A549 (cell line): ENCODE results near the gene MCM8. TPM values are rescaled to one million over a fixed set of nuclear protein-coding genes. Genes with fewer than 3 reads are reported as not detected.

ENCODE experiments used
- ATAC-seq, 2 experiments: fragments of 200-7000 bp in 1 of 2; fragments of >200 bp in 1 of 2; cut with Nextera tagmentation in 1 of 2; cut with Tn5 transposase in 1 of 2; 3 replicates each; pipeline versions ENCODE4 v1.8.0 to v1.9.1; 2018 to 2020; ENCODE audit warnings: mild to moderate bottlenecking in 1 of 2, moderate library complexity in 1 of 2
- CTCF ChIA-PET: fragments of 300-600 bp; sonication (Branson Sonifier 250); formaldehyde crosslinking; extraction: SDS; loops from one replicate; lab custom pipeline; 2021; ENCODE audit warnings: antibody characterized with exemption, inconsistent platforms; lab: Yijun Ruan, JAX
- POLR2A ChIA-PET: fragments of 350-600 bp; formaldehyde crosslinking; extraction: SDS; loops from one replicate; lab custom pipeline; 2021; ENCODE audit warnings: antibody characterized with exemption, inconsistent platforms; lab: Yijun Ruan, JAX
- DNase-seq, 2 experiments: peaks; one replicate each; pipeline versions ENCODE4 v3.0.0 to v3.0.0-alpha.2; 2011 to 2016; ENCODE audit warnings: low read depth in 1 of 2, low spot score in 1 of 2
- FAIRE-seq: peaks from 2 replicates; lab custom pipeline; 2011; peaks lifted over from hg19 to GRCh38; lab: Jason Lieb, UNC
- H3K27ac ChIP-seq, 2 experiments: fragments of >200 bp; sonication (Bioruptor Twin); formaldehyde crosslinking; 3 replicates each; pipeline ENCODE4 v1.5.1; 2016 to 2017
- H3K4me1 ChIP-seq: fragments of >200 bp; sonication (Bioruptor Twin); formaldehyde crosslinking; 3 replicates; pipeline ENCODE4 v1.6.1; 2016
- H3K4me2 ChIP-seq: fragments of >200 bp; sonication (Bioruptor Twin); formaldehyde crosslinking; 3 replicates; pipeline ENCODE4 v1.6.1; 2016
- H3K4me3 ChIP-seq: fragments of >200 bp; sonication (Bioruptor Twin); formaldehyde crosslinking; 3 replicates; pipeline ENCODE4 v1.5.1; 2016
- H3K9me3 ChIP-seq: fragments of >200 bp; sonication (Bioruptor Twin); formaldehyde crosslinking; 3 replicates; pipeline ENCODE4 v1.6.1; 2016
- CBX2 ChIP-seq: fragments of 200-600 bp; sonication (generic); IDR thresholded peaks from 2 replicates; pipeline ENCODE4 v1.6.1; 2016; ENCODE audit warnings: low read depth, mild to moderate bottlenecking, borderline replicate concordance
- CEBPB ChIP-seq, 2 experiments: fragments of >200 bp in 1 of 2; sonication (Bioruptor Twin) in 1 of 2; formaldehyde crosslinking in 1 of 2; IDR thresholded peaks; 2 replicates each; pipeline ENCODE4 v1.6.1; 2012 to 2016
- EP300 ChIP-seq, 2 experiments: fragments of >200 bp; sonication (Bioruptor Twin); formaldehyde crosslinking; IDR thresholded peaks; 2 replicates in 1 of 2; 3 replicates in 1 of 2; pipeline ENCODE4 v1.6.1; 2016 to 2017
- ESRRA ChIP-seq: fragments of 150-350 bp; IDR thresholded peaks from 2 replicates; pipeline ENCODE4 v1.6.1; 2014; ENCODE audit warnings: mild to moderate bottlenecking, low read length, borderline replicate concordance
- FOSL2 ChIP-seq, 2 experiments: fragments of 450-650 bp in 1 of 2; fragments of >200 bp in 1 of 2; sonication (Bioruptor Twin) in 1 of 2; formaldehyde crosslinking; IDR thresholded peaks; 2 replicates each; pipeline versions ENCODE4 v1.5.0 to v1.6.1; 2016 to 2020; ENCODE audit warnings: mild to moderate bottlenecking in 1 of 2, moderate library complexity in 1 of 2
- JUN ChIP-seq, 2 experiments: fragments of >200 bp; sonication (Bioruptor Twin); formaldehyde crosslinking; IDR thresholded peaks; 2 replicates in 1 of 2; 3 replicates in 1 of 2; pipeline ENCODE4 v1.6.1; 2016 to 2017
- JUNB ChIP-seq: fragments of >200 bp; sonication (Bioruptor Twin); formaldehyde crosslinking; IDR thresholded peaks from 2 replicates; pipeline ENCODE4 v1.6.1; 2016
- KDM5A ChIP-seq: fragments of 200-600 bp; sonication (generic); IDR thresholded peaks from 2 replicates; pipeline ENCODE4 v1.6.1; 2016; ENCODE audit warnings: antibody characterized with exemption, mild to moderate bottlenecking
- MAZ ChIP-seq: fragments of 150-350 bp; IDR thresholded peaks from 2 replicates; pipeline ENCODE4 v1.6.1; 2014; ENCODE audit warnings: antibody characterized with exemption, low read depth, low read length, borderline replicate concordance
- NR3C1 ChIP-seq: fragments of >200 bp; sonication (Bioruptor Twin); formaldehyde crosslinking; IDR thresholded peaks from 3 replicates; pipeline ENCODE4 v1.6.1; 2017
- POLR2AphosphoS2 ChIP-seq: conservative IDR thresholded peaks from 2 replicates; pipeline ENCODE4 v1.6.1; 2012; ENCODE audit warnings: low read length, improper control_type of control experiment, inconsistent platforms
- RARB ChIP-seq: fragments of 250-450 bp; sonication (Bioruptor Pico); IDR thresholded peaks from 2 replicates; pipeline ENCODE4 v1.8.0; 2021; ENCODE audit warnings: mild to moderate bottlenecking, moderate library complexity
- SREBF2 ChIP-seq: fragments of 450-650 bp; IDR thresholded peaks from 2 replicates; pipeline ENCODE4 v1.6.1; 2014; ENCODE audit warnings: mild to moderate bottlenecking, moderate library complexity
- ZC3H11A ChIP-seq: fragments of 450-650 bp; IDR thresholded peaks from 2 replicates; pipeline ENCODE4 v1.6.1; 2014; ENCODE audit warnings: antibody characterized with exemption, mild to moderate bottlenecking
- ZFP36 ChIP-seq: fragments of 450-650 bp; IDR thresholded peaks from 2 replicates; pipeline ENCODE4 v1.6.1; 2014; ENCODE audit warnings: borderline replicate concordance; ENCODE audit not compliant: partially characterized antibody
- ZNF302 ChIP-seq: fragments of 250-450 bp; sonication (Bioruptor Pico); IDR thresholded peaks from 2 replicates; pipeline ENCODE4 v1.9.0; 2021; ENCODE audit warnings: inconsistent platforms, mild to moderate bottlenecking, moderate library complexity
- WGBS: methylation state at CpG from one replicate; pipeline ENCODE4 v1.1.6; 2017; ENCODE audit errors: missing lambda C conversion rate; 5-methylcytosine and 5-hydroxymethylcytosine counted together
- polyA plus RNA-seq, 4 experiments: library from polyadenylated mRNA; depleted of rRNA in 3 of 4; stranded (reverse); fragments of >200 nt; fragmentation: RNase III in 1 of 4; extraction: RNeasy Plus Mini Kit Qiagen cat#74134 plus additional on column Dnase treatment in 1 of 4; gene quantifications; 2 replicates in 3 of 4; 3 replicates in 1 of 4; pipeline ENCODE4 v1.2.3, GENCODE V29; 2011 to 2017
- TF ChIP-seq, protein P1 (sequence below): IDR thresholded peaks from 2 replicates; pipeline ENCODE4 v1.6.1; 2012
- TF ChIP-seq, protein P2 (sequence below): fragments of >200 bp; sonication (Bioruptor Twin); formaldehyde crosslinking; IDR thresholded peaks from 3 replicates; pipeline ENCODE4 v1.6.1; 2016
- TF ChIP-seq, protein P3 (sequence below): fragments of >200 bp; sonication (Bioruptor Twin); formaldehyde crosslinking; IDR thresholded peaks from 2 replicates; pipeline ENCODE4 v1.6.1; 2016
- TF ChIP-seq, protein P4 (sequence below): fragments of 250-450 bp; sonication (Bioruptor Pico); IDR thresholded peaks from 2 replicates; pipeline ENCODE4 v1.5.0; 2021; ENCODE audit warnings: mild to moderate bottlenecking, moderate library complexity, borderline replicate concordance
- TF ChIP-seq, protein P5 (sequence below): IDR thresholded peaks from 2 replicates; pipeline ENCODE4 v1.6.1; 2012; ENCODE audit warnings: low read depth, borderline replicate concordance

MCM8 gene
- polyA plus RNA-seq, 2 of the 4 experiments (the other 2 are of a cell fraction): 33.9 to 36.1 TPM

DNA sequence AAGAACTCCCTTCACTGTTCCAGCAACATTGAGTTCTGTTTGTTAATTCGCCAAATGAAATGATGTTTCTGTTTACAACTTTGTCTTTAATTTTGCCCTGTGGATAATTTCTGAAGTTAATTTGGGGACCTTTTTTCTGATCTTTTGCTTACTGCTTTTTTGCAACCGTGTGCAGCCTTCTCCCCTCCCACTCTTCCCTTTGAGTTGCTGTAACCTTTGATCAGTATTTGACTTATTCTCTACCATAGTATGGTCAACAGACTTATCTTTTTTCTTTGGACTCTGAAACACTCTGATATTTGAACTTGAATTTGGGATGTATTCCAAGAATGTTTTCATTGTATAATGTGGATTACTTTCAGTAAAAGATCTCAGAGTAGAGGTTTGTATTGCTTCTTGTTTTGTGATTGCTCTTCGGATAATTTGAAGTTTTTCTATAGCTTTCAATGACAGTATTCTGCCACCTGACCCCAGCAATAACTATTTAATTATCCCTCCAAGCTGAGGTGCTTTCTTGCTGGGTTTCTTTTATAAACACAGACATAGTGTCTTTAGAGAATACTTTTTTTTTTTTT, 57.2 kb downstream of the MCM8 start:
- peak overlapping the region; percentile 92 for H3K4me2 ChIP-seq
- no peak for ATAC-seq
- 21% methylated on average over 3 of the region's 3 CpGs for WGBS
- H3K27ac ChIP-seq: peak overlapping the region; percentile 93 to 97; a peak in 3 of 6 replicates
- TF ChIP-seq, protein P1, sequence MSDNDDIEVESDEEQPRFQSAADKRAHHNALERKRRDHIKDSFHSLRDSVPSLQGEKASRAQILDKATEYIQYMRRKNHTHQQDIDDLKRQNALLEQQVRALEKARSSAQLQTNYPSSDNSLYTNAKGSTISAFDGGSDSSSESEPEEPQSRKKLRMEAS: no peak
- TF ChIP-seq POLR2AphosphoS2 (no peak), KDM5A (no peak), ZC3H11A (no peak), ESRRA (no peak)
- CTCF ChIA-PET: interaction anchor here (1.4 to 3.3 kb wide), 4 partner anchors 17 to 479 kb away, joined by 3 to 11 read pairs (median 4); no protein-coding TSS in a partner anchor
- DNase-seq: no peak
- POLR2A ChIA-PET: interaction anchor here (0.9 to 1.0 kb wide), 2 partner anchors 16 to 478 kb away, joined by 3 to 4 read pairs; no protein-coding TSS in a partner anchor
- peaks cover 27% of the 10 kb centered on the region for H3K4me1 ChIP-seq
- H3K9me3 ChIP-seq: no peaks in the 10 kb centered on the region
- peak overlapping the region; percentile 70 for H3K4me3 ChIP-seq
- FAIRE-seq: peak; percentile 13

DNA sequence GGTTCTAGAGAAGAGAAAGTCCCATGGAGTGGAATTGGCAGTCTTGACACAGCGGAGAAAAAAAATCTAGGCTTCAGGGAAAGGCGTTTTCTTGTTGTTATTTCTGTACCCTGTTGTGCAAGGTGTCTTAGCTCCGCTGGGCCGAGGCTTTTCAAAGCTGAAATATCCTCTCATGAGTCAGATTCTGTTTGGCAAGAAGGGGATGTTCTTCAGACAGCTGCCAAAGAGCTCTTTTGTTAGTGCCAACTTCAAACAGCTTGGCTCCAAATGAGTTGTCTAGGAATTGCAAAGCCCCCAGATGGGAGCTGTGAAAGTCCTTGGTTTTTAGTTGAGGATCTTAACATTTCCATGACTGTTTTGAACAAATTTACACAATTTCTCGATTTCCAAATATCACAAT, 57.8 kb downstream of the MCM8 start:
- ChIA-PET CTCF (interaction anchor here (1.2 to 3.3 kb wide), 4 partner anchors 17 to 74 kb away, joined by 3 to 11 read pairs (median 4); no protein-coding TSS in a partner anchor), POLR2A (interaction anchor here (0.7 to 1.2 kb wide), 4 partner anchors 16 to 478 kb away, joined by 3 to 4 read pairs (median 3); no protein-coding TSS in a partner anchor)
- Histone ChIP-seq H3K9me3 (no peaks in the 10 kb centered on the region), H3K27ac (peak overlapping the region in 1 of 2 experiments; percentile 8; a peak in 3 of 6 replicates), H3K4me2 (peak overlapping the region; percentile 92), H3K4me3 (peak overlapping the region; percentile 70; the same call in 2 of the 3 replicates), H3K4me1 (peaks cover 27% of the 10 kb centered on the region)
- ATAC-seq: 0 out of 6 replicates have a peak, but pooled peaks of 1 of the 2 experiments have one; percentile 36
- peak; percentile 45 to 78 for DNase-seq
- FAIRE-seq: peak; percentile 49
- 21% methylated on average over 5 of the region's 5 CpGs for WGBS
- TF ChIP-seq MAZ: no peak
- TF ChIP-seq FOSL2 (IDR thresholded peaks at IDR 0.05): 0 out of 2 replicates have a peak, but pooled peaks have one; percentile 32
- TF ChIP-seq FOSL2 (CRISPR knock-in tag; IDR thresholded peaks at IDR 0.05): peak; percentile 73
- TF ChIP-seq, protein P2, sequence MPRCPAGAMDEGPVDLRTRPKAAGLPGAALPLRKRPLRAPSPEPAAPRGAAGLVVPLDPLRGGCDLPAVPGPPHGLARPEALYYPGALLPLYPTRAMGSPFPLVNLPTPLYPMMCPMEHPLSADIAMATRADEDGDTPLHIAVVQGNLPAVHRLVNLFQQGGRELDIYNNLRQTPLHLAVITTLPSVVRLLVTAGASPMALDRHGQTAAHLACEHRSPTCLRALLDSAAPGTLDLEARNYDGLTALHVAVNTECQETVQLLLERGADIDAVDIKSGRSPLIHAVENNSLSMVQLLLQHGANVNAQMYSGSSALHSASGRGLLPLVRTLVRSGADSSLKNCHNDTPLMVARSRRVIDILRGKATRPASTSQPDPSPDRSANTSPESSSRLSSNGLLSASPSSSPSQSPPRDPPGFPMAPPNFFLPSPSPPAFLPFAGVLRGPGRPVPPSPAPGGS: 0 out of 3 replicates have a peak, but pooled peaks have one; percentile 38
- peak; percentile 83 to 89 for TF ChIP-seq CEBPB (IDR thresholded peaks at IDR 0.05)
- peak; percentile 68 for TF ChIP-seq JUNB
- TF ChIP-seq, protein P3, sequence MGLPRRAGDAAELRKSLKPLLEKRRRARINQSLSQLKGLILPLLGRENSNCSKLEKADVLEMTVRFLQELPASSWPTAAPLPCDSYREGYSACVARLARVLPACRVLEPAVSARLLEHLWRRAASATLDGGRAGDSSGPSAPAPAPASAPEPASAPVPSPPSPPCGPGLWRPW: peak; percentile 73
- peak in 1 of 2 experiments; percentile 51; a peak in 3 of 5 replicates for TF ChIP-seq JUN (IDR thresholded peaks at IDR 0.05)
- TF ChIP-seq ZNF302 (CRISPR knock-in tag): no peak

DNA sequence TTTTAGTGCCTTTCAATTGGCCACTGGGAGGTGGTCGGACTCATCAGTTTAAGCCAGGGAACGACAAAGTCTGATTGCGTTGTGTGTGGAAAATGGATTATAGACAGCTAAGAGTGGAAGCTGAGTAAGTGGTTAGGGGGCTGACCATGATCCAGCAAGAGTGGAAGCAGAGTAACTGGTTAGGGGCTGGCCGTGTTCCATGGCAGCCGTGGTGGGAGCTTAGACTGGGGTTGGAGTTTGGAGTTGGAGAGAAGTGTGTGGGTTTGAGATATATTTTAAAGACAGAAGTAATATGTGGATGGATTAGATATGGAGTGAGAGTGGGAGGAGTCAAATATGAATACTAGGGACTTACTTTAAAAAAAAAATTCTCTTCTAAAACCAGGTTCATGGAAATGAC, 61.7 kb downstream of the MCM8 start:
- H3K4me3 ChIP-seq: no peak overlapping the region
- CTCF ChIA-PET: interaction anchor here (1.2 to 1.3 kb wide), 2 partner anchors 62 to 483 kb away, joined by 4 read pairs; no protein-coding TSS in a partner anchor
- POLR2A ChIA-PET: no interaction called here
- DNase-seq (no peak), ATAC-seq (no peak), FAIRE-seq (no peak)
- H3K27ac ChIP-seq: no peak overlapping the region
- TF ChIP-seq JUN (IDR thresholded peaks at IDR 0.05): no peak
- no peak for TF ChIP-seq CBX2
- no peak for TF ChIP-seq NR3C1
- no peak for TF ChIP-seq RARB (CRISPR knock-in tag)
- no peak for TF ChIP-seq SREBF2
- no peak for TF ChIP-seq ZFP36
- TF ChIP-seq, protein P4, sequence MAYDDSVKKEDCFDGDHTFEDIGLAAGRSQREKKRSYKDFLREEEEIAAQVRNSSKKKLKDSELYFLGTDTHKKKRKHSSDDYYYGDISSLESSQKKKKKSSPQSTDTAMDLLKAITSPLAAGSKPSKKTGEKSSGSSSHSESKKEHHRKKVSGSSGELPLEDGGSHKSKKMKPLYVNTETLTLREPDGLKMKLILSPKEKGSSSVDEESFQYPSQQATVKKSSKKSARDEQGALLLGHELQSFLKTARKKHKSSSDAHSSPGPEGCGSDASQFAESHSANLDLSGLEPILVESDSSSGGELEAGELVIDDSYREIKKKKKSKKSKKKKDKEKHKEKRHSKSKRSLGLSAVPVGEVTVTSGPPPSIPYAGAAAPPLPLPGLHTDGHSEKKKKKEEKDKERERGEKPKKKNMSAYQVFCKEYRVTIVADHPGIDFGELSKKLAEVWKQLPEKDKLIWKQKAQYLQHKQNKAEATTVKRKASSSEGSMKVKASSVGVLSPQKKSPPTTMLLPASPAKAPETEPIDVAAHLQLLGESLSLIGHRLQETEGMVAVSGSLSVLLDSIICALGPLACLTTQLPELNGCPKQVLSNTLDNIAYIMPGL: no peak
- no peak for TF ChIP-seq EP300 (IDR thresholded peaks at IDR 0.05)
- TF ChIP-seq, protein P3: no peak
- TF ChIP-seq, protein P5, sequence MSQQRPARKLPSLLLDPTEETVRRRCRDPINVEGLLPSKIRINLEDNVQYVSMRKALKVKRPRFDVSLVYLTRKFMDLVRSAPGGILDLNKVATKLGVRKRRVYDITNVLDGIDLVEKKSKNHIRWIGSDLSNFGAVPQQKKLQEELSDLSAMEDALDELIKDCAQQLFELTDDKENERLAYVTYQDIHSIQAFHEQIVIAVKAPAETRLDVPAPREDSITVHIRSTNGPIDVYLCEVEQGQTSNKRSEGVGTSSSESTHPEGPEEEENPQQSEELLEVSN: no peak
- TF ChIP-seq POLR2AphosphoS2: no peak
- TF ChIP-seq, all 56 proteins: peak for 0
- 94% methylated on average over 5 of the region's 5 CpGs for WGBS
- peaks cover 17% of the 10 kb centered on the region for H3K4me1 ChIP-seq
- H3K4me2 ChIP-seq: no peak overlapping the region
- no peaks in the 10 kb centered on the region for H3K9me3 ChIP-seq
